ENCODE results near the gene CD3G. TPM values are rescaled to one million over a fixed set of nuclear protein-coding genes. Genes with fewer than 3 reads are reported as not detected.

The CD3G gene
- total and polyA plus RNA-seq, 9 of the 15 experiments (the other 6 are each of a cell fraction or from before 2014, with no cell fraction given), result 0.30 to 1.7 (median 0.47) TPM

- in situ Hi-C loops (cut with MboI) (no loop called here), intact Hi-C loops (cut with micrococcal nuclease) (no loop called here)
- FAIRE-seq, result no peak
- no peaks in the 10 kb centered on the region for H3K36me3 ChIP-seq (ENCODE audit: control insufficient read depth, insufficient read depth, low read length)
- TF ChIP-seq SMC3 (conservative IDR thresholded peaks at IDR 0.05; ENCODE audit: insufficient read depth, low read depth, low read length), result no peak
- TF ChIP-seq, protein P1, sequence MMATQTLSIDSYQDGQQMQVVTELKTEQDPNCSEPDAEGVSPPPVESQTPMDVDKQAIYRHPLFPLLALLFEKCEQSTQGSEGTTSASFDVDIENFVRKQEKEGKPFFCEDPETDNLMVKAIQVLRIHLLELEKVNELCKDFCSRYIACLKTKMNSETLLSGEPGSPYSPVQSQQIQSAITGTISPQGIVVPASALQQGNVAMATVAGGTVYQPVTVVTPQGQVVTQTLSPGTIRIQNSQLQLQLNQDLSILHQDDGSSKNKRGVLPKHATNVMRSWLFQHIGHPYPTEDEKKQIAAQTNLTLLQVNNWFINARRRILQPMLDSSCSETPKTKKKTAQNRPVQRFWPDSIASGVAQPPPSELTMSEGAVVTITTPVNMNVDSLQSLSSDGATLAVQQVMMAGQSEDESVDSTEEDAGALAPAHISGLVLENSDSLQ (IDR thresholded peaks at IDR 0.05), result peak; percentile 40; the same call in 1 of the 2 replicates
- CTCF ChIA-PET (ENCODE audit: low intra/inter-chr PET ratio), result no interaction called here
- no peaks in the 10 kb centered on the region for H3K27me3 ChIP-seq (ENCODE audit: control insufficient read depth in 2 of 2, insufficient read depth in 2 of 2, low read length in 2 of 2)
- no peak overlapping the region for H3K4me3 ChIP-seq
- ATAC-seq, result no peak
- H3K9me1 ChIP-seq (ENCODE audit: control insufficient read depth, insufficient read depth, low read length), result no peaks in the 10 kb centered on the region
- no TSS peak for BruUV-seq (replicated peaks)
- peaks cover 8% of the 10 kb centered on the region; the same call in 2 of the 3 replicates for H3K79me2 ChIP-seq (ENCODE audit: control insufficient read depth, insufficient read depth, low read length)
- H3K9ac ChIP-seq (ENCODE audit: insufficient read depth in 1 of 2, low read depth in 2 of 2, low read length in 2 of 2), result no peak overlapping the region
- H2AFZ ChIP-seq (ENCODE audit: low read depth, low read length), result peak overlapping the region; percentile 11; the same call in 1 of the 2 replicates
- H3K9me3 ChIP-seq (replicated peaks; ENCODE audit: control insufficient read depth, insufficient read depth, low read depth, low read length), result no peaks in the 10 kb centered on the region
- DNase-seq (ENCODE audit: extremely low read depth in 1 of 4, low spot score in 3 of 4), result no peak
- POLR2A ChIA-PET, result interaction anchor here (2.5 kb wide), 1 partner anchor 18 kb away, joined by 7 read pairs; no protein-coding TSS in a partner anchor
- H3K4me1 ChIP-seq (replicated peaks in 1 of 2; ENCODE audit: control insufficient read depth in 2 of 2, insufficient read depth in 2 of 2, low read length in 2 of 2), result peaks cover 12 to 47% of the 10 kb centered on the region in 2 experiments
- H3K4me2 ChIP-seq (ENCODE audit: insufficient read depth, low read length), result no peak overlapping the region
- H3K27ac ChIP-seq (ENCODE audit: extremely low read depth, low read depth, low read length), result no peak overlapping the region
- 56% methylated on average over 9 of the region's 9 CpGs for WGBS (ENCODE audit: insufficient coverage, low coverage, missing lambda C conversion rate)
- no peaks in the 10 kb centered on the region for H4K20me1 ChIP-seq (replicated peaks; ENCODE audit: control insufficient read depth, insufficient read depth, low read length)
Observed at GRCh38 chr11:118343248-118343647, 896 bp upstream of the CD3G start.

GRCh38 chr11:118349475-118349874, 5.3 kb downstream of the CD3G start:
- DNase-seq (ENCODE audit: extremely low read depth in 1 of 4, low spot score in 3 of 4) (no peak), ATAC-seq (no peak), FAIRE-seq (no peak)
- Histone ChIP-seq H3K36me3 (ENCODE audit: control insufficient read depth, insufficient read depth, low read length) (no peaks in the 10 kb centered on the region), H4K20me1 (replicated peaks; ENCODE audit: control insufficient read depth, insufficient read depth, low read length) (no peaks in the 10 kb centered on the region), H3K9me1 (ENCODE audit: control insufficient read depth, insufficient read depth, low read length) (no peaks in the 10 kb centered on the region), H3K27me3 (ENCODE audit: control insufficient read depth in 2 of 2, insufficient read depth in 2 of 2, low read length in 2 of 2) (peaks cover 0 to 4% of the 10 kb centered on the region in 2 experiments; a peak in 1 of 5 replicates), H3K4me3 (no peak overlapping the region), H3K4me1 (replicated peaks in 1 of 2; ENCODE audit: control insufficient read depth in 2 of 2, insufficient read depth in 2 of 2, low read length in 2 of 2) (peaks cover 0 to 6% of the 10 kb centered on the region in 2 experiments; a peak in 1 of 5 replicates), H3K9ac (ENCODE audit: insufficient read depth in 1 of 2, low read depth in 2 of 2, low read length in 2 of 2) (no peak overlapping the region), H2AFZ (ENCODE audit: low read depth, low read length) (no peak overlapping the region), H3K9me3 (replicated peaks; ENCODE audit: control insufficient read depth, insufficient read depth, low read depth, low read length) (no peaks in the 10 kb centered on the region), H3K27ac (ENCODE audit: extremely low read depth, low read depth, low read length) (no peak overlapping the region), H3K79me2 (ENCODE audit: control insufficient read depth, insufficient read depth, low read length) (no peaks in the 10 kb centered on the region), H3K4me2 (ENCODE audit: insufficient read depth, low read length) (no peak overlapping the region)
- ChIA-PET CTCF (ENCODE audit: low intra/inter-chr PET ratio) (no interaction called here), POLR2A (interaction anchor here (0.8 kb wide), 1 partner anchor 198 kb away, joined by 3 read pairs; no protein-coding TSS in a partner anchor)
- intact Hi-C loops (cut with micrococcal nuclease), result loop anchor here (5.0 kb wide), 1 partner anchor 37 kb away; no protein-coding TSS in a partner anchor
- in situ Hi-C loops (cut with MboI), result no loop called here
- TF ChIP-seq, protein P2, sequence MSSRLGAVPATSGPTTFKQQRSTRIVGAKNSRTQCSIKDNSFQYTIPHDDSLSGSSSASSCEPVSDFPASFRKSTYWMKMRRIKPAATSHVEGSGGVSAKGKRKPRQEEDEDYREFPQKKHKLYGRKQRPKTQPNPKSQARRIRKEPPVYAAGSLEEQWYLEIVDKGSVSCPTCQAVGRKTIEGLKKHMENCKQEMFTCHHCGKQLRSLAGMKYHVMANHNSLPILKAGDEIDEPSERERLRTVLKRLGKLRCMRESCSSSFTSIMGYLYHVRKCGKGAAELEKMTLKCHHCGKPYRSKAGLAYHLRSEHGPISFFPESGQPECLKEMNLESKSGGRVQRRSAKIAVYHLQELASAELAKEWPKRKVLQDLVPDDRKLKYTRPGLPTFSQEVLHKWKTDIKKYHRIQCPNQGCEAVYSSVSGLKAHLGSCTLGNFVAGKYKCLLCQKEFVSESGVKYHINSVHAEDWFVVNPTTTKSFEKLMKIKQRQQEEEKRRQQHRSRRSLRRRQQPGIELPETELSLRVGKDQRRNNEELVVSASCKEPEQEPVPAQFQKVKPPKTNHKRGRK (tag; IDR thresholded peaks at IDR 0.05), result no peak
- TF ChIP-seq ZSCAN32 (CRISPR knock-in tag; IDR thresholded peaks at IDR 0.05) (no peak), BRF1 (IDR thresholded peaks at IDR 0.05; ENCODE audit: borderline replicate concordance, extremely low read depth, insufficient read length) (no peak), ZNF224 (CRISPR knock-in tag; IDR thresholded peaks at IDR 0.05) (no peak), PTRF (tag; IDR thresholded peaks at IDR 0.05) (no peak), KLF10 (CRISPR knock-in tag; IDR thresholded peaks at IDR 0.05) (no peak), ZNF717 (CRISPR knock-in tag; IDR thresholded peaks at IDR 0.05) (no peak), YBX1 (IDR thresholded peaks at IDR 0.05) (no peak), PCBP1 (IDR thresholded peaks at IDR 0.05; ENCODE audit: low read depth, low read length, poor library complexity, severe bottlenecking) (no peak)
- TF ChIP-seq, protein P3, sequence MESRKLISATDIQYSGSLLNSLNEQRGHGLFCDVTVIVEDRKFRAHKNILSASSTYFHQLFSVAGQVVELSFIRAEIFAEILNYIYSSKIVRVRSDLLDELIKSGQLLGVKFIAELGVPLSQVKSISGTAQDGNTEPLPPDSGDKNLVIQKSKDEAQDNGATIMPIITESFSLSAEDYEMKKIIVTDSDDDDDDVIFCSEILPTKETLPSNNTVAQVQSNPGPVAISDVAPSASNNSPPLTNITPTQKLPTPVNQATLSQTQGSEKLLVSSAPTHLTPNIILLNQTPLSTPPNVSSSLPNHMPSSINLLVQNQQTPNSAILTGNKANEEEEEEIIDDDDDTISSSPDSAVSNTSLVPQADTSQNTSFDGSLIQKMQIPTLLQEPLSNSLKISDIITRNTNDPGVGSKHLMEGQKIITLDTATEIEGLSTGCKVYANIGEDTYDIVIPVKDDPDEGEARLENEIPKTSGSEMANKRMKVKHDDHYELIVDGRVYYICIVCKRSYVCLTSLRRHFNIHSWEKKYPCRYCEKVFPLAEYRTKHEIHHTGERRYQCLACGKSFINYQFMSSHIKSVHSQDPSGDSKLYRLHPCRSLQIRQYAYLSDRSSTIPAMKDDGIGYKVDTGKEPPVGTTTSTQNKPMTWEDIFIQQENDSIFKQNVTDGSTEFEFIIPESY (CRISPR knock-in tag; IDR thresholded peaks at IDR 0.05), result no peak
- no TSS peak for BruUV-seq (replicated peaks)
- 33% methylated on average over 6 of the region's 6 CpGs for WGBS (ENCODE audit: insufficient coverage, low coverage, missing lambda C conversion rate)
